Measurements from ENCODE around the gene C1orf146.
A peak's percentile ranks its signal among the peaks of the same experiment; 100 is the strongest.
"Not testable (repeated sequence)": the region's sequence is repeated elsewhere in the genome, so short reads cannot be mapped to it uniquely, and the experiment has no call there.

Gene C1orf146

GRCh38 chr1:92276082-92276481, 58.4 kb downstream of the C1orf146 start:
- DNase-seq, result no peak

- DNase-seq, result no peak
These were observed 59.5 kb downstream of the C1orf146 start for GRCh38 chr1:92277105-92277723.

- DNase-seq, result not testable (repeated sequence)
These were observed 62.1 kb downstream of the C1orf146 start for GRCh38 chr1:92279781-92280180.

GRCh38 chr1:92281411-92281810, 63.7 kb downstream of the C1orf146 start:
- not testable (repeated sequence) for DNase-seq

- DNase-seq, result peak; percentile 25
These were observed 73.8 kb downstream of the C1orf146 start for GRCh38 chr1:92291372-92291999.

Data from RPMI8226 (cell line).